ENCODE data around the gene SUGCT. TPM values are rescaled to one million over a fixed set of nuclear protein-coding genes. Genes with fewer than 3 reads are reported as not detected.

The SUGCT gene
- total RNA-seq, 1 donor, result 9.9 TPM

DNA sequence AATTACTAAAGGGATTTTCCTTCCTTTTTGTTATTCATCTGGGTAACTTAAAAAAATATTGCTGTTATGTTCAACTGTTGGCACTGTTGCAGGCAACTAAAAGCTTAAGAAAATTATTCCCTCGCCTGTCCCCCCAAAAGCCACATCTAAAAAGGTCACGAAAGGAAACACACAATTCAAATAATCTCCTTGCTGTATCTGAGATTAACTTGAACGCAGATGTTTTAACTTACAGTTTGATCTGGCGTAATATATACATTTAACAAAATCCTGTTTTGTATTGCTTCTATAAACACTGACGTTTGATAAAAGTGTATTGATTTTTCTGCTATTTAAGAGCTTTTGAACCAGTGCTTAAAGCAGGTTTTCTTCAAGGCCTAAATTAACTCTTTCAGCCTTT, 432.1 kb downstream of the SUGCT start:
- TF ChIP-seq, protein P1, sequence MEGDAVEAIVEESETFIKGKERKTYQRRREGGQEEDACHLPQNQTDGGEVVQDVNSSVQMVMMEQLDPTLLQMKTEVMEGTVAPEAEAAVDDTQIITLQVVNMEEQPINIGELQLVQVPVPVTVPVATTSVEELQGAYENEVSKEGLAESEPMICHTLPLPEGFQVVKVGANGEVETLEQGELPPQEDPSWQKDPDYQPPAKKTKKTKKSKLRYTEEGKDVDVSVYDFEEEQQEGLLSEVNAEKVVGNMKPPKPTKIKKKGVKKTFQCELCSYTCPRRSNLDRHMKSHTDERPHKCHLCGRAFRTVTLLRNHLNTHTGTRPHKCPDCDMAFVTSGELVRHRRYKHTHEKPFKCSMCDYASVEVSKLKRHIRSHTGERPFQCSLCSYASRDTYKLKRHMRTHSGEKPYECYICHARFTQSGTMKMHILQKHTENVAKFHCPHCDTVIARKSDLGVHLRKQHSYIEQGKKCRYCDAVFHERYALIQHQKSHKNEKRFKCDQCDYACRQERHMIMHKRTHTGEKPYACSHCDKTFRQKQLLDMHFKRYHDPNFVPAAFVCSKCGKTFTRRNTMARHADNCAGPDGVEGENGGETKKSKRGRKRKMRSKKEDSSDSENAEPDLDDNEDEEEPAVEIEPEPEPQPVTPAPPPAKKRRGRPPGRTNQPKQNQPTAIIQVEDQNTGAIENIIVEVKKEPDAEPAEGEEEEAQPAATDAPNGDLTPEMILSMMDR (IDR thresholded peaks at IDR 0.05; ENCODE audit: insufficient read depth, low read depth, low read length), result no peak
- DNase-seq (ENCODE audit: low read depth), result no peak
- H3K4me3 ChIP-seq (ENCODE audit: low read depth, low read length), result no peak overlapping the region

DNA sequence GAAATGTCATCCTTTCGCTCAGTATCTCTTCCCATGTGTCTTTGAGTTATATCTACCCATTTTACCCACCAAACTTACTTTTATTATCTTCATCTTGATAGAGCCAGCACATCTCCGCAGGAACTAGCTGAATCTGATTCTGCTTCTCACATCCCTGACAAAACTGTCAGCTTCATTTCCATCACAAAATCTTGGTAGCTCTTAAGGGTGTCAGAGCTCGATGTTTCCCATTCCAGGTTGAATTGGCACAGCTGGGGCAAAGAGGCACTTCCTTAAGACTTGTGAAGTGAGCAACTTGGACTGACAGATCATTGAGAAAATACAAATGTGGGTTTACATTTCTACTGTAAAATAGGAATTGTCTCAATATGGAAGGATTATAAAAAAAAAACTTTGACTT, 434.5 kb downstream of the SUGCT start:
- H3K4me3 ChIP-seq (ENCODE audit: low read depth, low read length), result no peak overlapping the region
- DNase-seq (ENCODE audit: low read depth), result no peak
- TF ChIP-seq, protein P1 (IDR thresholded peaks at IDR 0.05; ENCODE audit: insufficient read depth, low read depth, low read length), result no peak

DNA sequence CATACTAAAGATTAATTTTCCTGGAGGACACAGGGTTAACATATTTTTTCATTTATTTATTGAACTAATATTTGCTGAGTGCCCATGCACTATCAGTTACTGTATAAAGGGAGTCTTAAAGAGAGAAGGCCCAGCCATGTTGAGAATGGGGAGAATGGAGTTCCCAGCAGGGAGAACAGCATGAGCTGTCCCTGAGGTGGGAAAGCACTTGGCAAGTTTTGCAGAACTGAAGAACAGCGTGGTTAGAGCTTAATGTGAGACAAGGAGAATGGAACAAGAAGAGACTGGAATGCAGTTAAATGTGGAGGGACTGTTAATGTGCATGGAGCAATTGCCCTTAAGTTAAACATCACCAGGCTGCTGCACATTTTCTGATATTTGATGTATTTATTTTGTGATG, 435.4 kb downstream of the SUGCT start:
- DNase-seq (ENCODE audit: low read depth), result no peak
- H3K4me3 ChIP-seq (ENCODE audit: low read depth, low read length), result no peak overlapping the region
- TF ChIP-seq, protein P1 (IDR thresholded peaks at IDR 0.05; ENCODE audit: insufficient read depth, low read depth, low read length), result no peak

DNA sequence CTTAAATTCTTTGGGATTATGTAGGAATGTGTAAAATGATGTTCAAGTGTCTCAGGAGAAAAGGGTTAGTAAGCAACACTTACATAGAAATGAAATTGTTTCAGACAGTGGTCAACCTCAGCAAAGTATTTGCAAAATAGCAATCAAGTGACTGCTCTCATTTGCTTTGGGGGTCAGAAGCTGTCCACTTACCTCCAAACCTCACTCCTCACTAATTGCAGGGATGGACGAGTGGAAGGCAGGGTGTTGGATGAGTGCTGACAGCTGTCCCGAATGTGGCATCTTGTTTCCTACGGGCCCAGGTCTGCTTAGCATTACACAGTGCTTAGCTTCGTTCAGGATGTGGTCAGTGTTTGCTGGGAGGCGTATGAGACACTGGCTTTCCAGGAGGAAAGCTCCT, 437.0 kb downstream of the SUGCT start:
- TF ChIP-seq, protein P1 (IDR thresholded peaks at IDR 0.05; ENCODE audit: insufficient read depth, low read depth, low read length), result no peak
- H3K4me3 ChIP-seq (ENCODE audit: low read depth, low read length), result no peak overlapping the region
- DNase-seq (ENCODE audit: low read depth), result peak; percentile 80

DNA sequence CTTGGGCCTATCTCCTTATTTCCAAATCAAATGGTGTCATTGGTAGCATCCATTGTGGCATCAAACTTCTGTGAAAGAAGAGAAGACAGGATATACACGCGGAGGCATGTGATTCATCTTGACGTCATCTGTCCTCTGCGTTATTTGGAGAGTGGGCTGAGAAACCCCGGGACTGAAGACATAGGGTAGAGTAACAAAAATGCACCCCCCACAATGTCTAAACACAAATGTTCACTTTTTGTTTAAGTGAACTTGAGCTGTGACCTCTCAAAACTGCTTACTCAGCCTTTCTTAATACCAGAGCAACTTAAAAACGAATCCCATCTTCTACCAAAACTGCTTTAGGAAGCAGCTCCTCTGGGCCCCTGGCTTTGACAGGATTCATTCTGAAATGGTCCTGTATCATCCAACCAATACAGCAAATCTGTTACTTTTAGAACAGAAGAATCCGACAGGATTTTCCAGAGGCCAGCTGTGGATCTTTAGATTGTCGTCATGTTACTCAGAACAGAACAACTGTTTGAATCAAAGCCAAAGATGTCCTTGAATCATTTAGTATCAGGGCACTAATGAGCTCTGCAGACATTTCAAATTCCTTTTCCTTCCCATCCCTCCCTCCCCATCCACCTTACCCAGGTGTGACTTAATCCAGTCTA, 438.1 kb downstream of the SUGCT start:
- DNase-seq (ENCODE audit: low read depth), result peak; percentile 79
- TF ChIP-seq, protein P1 (IDR thresholded peaks at IDR 0.05; ENCODE audit: insufficient read depth, low read depth, low read length), result no peak
- no peak overlapping the region for H3K4me3 ChIP-seq (ENCODE audit: low read depth, low read length)

DNA sequence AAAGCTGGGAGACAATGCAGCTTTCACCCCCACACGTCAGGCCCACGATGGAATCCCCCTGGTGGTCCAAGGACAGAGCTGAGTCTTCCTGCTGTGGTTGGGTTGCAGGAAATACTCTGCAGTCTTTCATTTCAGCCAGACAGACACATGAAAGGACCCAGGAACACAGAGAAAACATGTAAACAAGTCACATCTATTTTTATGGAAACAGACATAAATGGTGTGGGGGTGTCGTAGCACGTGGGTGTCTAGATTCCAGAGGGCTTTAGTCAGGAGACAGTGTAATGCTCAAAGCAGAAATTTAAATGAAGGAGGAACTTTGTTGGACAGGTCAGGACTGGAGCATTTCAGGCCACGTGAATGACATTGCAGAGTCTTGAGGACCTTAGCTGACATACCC, 444.6 kb downstream of the SUGCT start:
- TF ChIP-seq, protein P1 (IDR thresholded peaks at IDR 0.05; ENCODE audit: insufficient read depth, low read depth, low read length), result peak; percentile 19
- DNase-seq (ENCODE audit: low read depth), result peak; percentile 80
- no peak overlapping the region for H3K4me3 ChIP-seq (ENCODE audit: low read depth, low read length)

DNA sequence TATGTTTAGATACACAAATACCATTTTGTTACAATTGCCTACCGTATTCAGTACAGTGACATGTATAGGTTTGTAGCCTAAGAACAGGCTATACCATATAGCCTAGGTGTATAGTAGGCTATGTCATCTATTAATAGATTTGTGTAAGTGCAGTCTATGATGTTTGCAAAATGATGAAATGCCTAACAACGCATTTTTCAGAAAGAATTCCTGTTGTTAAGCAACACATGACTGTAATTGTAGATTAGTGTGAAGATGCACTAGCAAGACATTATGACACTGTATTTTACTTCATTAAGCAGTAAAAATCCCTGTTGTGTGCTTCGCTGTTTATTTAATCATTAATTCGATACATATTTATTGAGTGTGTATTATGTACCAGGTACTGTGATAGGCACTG, 446.0 kb downstream of the SUGCT start:
- DNase-seq (ENCODE audit: low read depth), result peak; percentile 35
- H3K4me3 ChIP-seq (ENCODE audit: low read depth, low read length), result no peak overlapping the region
- TF ChIP-seq, protein P1 (IDR thresholded peaks at IDR 0.05; ENCODE audit: insufficient read depth, low read depth, low read length), result no peak
